H9 (cell line): Measurements from ENCODE around the gene LHFPL6. TPM values are rescaled to one million over a fixed set of nuclear protein-coding genes. Genes with fewer than 3 reads are reported as not detected.

Source experiments
- DNase-seq: peaks from one replicate; pipeline ENCODE4 v3.0.0-alpha.2; 2017
- H2AFZ ChIP-seq: one replicate; pipeline ENCODE4 v1.6.1; 2013; ENCODE audit warnings: mild to moderate bottlenecking, low read length, control low read depth, moderate library complexity
- H2AK5ac ChIP-seq: 2 replicates; pipeline ENCODE4 v1.6.1; 2013; ENCODE audit warnings: low read length, control low read depth, mixed read lengths; ENCODE audit not compliant: insufficient read length
- H2BK120ac ChIP-seq: one replicate; pipeline ENCODE4 v1.6.1; 2013; ENCODE audit warnings: low read depth, mild to moderate bottlenecking, low read length, control low read depth, inconsistent platforms; ENCODE audit not compliant: poor library complexity, severe bottlenecking
- H2BK12ac ChIP-seq: 2 replicates; pipeline ENCODE4 v1.6.1; 2013; ENCODE audit warnings: low read length, control low read depth, mixed read lengths, low read depth; ENCODE audit not compliant: insufficient read length
- H2BK15ac ChIP-seq: 2 replicates; pipeline ENCODE4 v1.6.1; 2013; ENCODE audit warnings: low read depth, low read length, control low read depth
- H2BK20ac ChIP-seq: one replicate; pipeline ENCODE4 v1.6.1; 2013; ENCODE audit warnings: low read depth, mild to moderate bottlenecking, low read length, control low read depth, inconsistent platforms; ENCODE audit not compliant: poor library complexity, severe bottlenecking
- H2BK5ac ChIP-seq: 2 replicates; pipeline ENCODE4 v1.6.1; 2013; ENCODE audit warnings: low read length, control low read depth, mixed read lengths; ENCODE audit not compliant: insufficient read length
- H3K14ac ChIP-seq: 2 replicates; pipeline ENCODE4 v1.6.1; 2013; ENCODE audit warnings: low read length, control low read depth; ENCODE audit not compliant: insufficient read depth
- H3K18ac ChIP-seq: 2 replicates; pipeline ENCODE4 v1.6.1; 2013; ENCODE audit warnings: low read depth, mild to moderate bottlenecking, mixed read lengths, low read length, control low read depth; ENCODE audit not compliant: insufficient read length
- H3K23ac ChIP-seq: 2 replicates; pipeline ENCODE4 v1.6.1; 2013; ENCODE audit warnings: low read length, control low read depth, mixed read lengths, low read depth; ENCODE audit not compliant: insufficient read length
- H3K23me2 ChIP-seq: 2 replicates; pipeline ENCODE4 v1.6.1; 2013; ENCODE audit warnings: low read depth, mild to moderate bottlenecking, mixed read lengths, low read length, control low read depth; ENCODE audit not compliant: insufficient read length, poor library complexity, severe bottlenecking
- H3K27ac ChIP-seq: 2 replicates; pipeline ENCODE4 v1.5.1; 2013; ENCODE audit warnings: low read length, control low read depth, mixed read lengths, low read depth; ENCODE audit not compliant: insufficient read length
- H3K27me3 ChIP-seq: 2 replicates; pipeline ENCODE4 v1.6.1; 2013; ENCODE audit warnings: low read length, control low read depth, inconsistent platforms; ENCODE audit not compliant: insufficient read depth
- H3K4ac ChIP-seq: 2 replicates; pipeline ENCODE4 v1.6.1; 2013; ENCODE audit warnings: low read depth, mild to moderate bottlenecking, control low read depth, inconsistent platforms, low read length, moderate library complexity
- H3K4me1 ChIP-seq: 2 replicates; pipeline ENCODE4 v1.6.1; 2013; ENCODE audit warnings: low read length, control low read depth, inconsistent platforms; ENCODE audit not compliant: insufficient read depth
- H3K4me2 ChIP-seq: 2 replicates; pipeline ENCODE4 v1.6.1; 2013; ENCODE audit warnings: low read length, control low read depth, mixed read lengths; ENCODE audit not compliant: insufficient read length, insufficient read depth
- H3K56ac ChIP-seq: 2 replicates; pipeline ENCODE4 v1.6.1; 2013; ENCODE audit warnings: low read depth, mild to moderate bottlenecking, mixed read lengths, low read length, control low read depth; ENCODE audit not compliant: insufficient read length
- H3K79me1 ChIP-seq: 2 replicates; pipeline ENCODE4 v1.6.1; 2013; ENCODE audit warnings: low read depth, mild to moderate bottlenecking, moderate library complexity, low read length, control low read depth, inconsistent platforms; ENCODE audit not compliant: insufficient read depth, poor library complexity, severe bottlenecking
- H3K79me2 ChIP-seq: 2 replicates; pipeline ENCODE4 v1.6.1; 2013; ENCODE audit warnings: low read length, control low read depth, inconsistent platforms; ENCODE audit not compliant: insufficient read depth
- H3K9ac ChIP-seq: 2 replicates; pipeline ENCODE4 v1.6.1; 2013; ENCODE audit warnings: low read length, control low read depth, mixed read lengths; ENCODE audit not compliant: insufficient read length; ENCODE audit errors: extremely low read depth
- H3K9me3 ChIP-seq: one replicate; pipeline ENCODE4 v1.6.1; 2013; ENCODE audit warnings: low read depth, low read length, inconsistent platforms; ENCODE audit not compliant: control insufficient read depth
- H3T11ph ChIP-seq: one replicate; pipeline ENCODE4 v1.6.1; 2013; ENCODE audit warnings: mild to moderate bottlenecking, low read length, control low read depth, inconsistent platforms
- H4K20me1 ChIP-seq: one replicate; pipeline ENCODE4 v1.6.1; 2013; ENCODE audit not compliant: control insufficient read depth, insufficient read length, insufficient read depth
- H4K5ac ChIP-seq: 2 replicates; pipeline ENCODE4 v1.6.1; 2013; ENCODE audit warnings: low read depth, mild to moderate bottlenecking, mixed read lengths, low read length, control low read depth; ENCODE audit not compliant: insufficient read length
- H4K8ac ChIP-seq: replicated peaks from 2 replicates; pipeline ENCODE4 v1.6.1; 2013; ENCODE audit warnings: low read length, control low read depth, mixed read lengths, low read depth; ENCODE audit not compliant: insufficient read length
- H4K91ac ChIP-seq: 2 replicates; pipeline ENCODE4 v1.6.1; 2013; ENCODE audit warnings: low read depth, mild to moderate bottlenecking, moderate library complexity, mixed read lengths, low read length, control low read depth; ENCODE audit not compliant: insufficient read length
- H3K27ac Mint-ChIP-seq, 3 experiments: 2 replicates in 2 of 3; 3 replicates in 1 of 3; pipeline ENCODE4 v1.8.0; 2020 to 2021; ENCODE audit warnings: mixed read lengths in 3 of 3, mild to moderate bottlenecking in 1 of 3, moderate library complexity in 1 of 3
- H3K27me3 Mint-ChIP-seq: 2 replicates; pipeline ENCODE4 v1.8.0; 2021; ENCODE audit warnings: low read depth, mild to moderate bottlenecking, moderate library complexity, mixed read lengths
- H3K36me3 Mint-ChIP-seq, 3 experiments: 2 replicates in 2 of 3; 3 replicates in 1 of 3; pipeline ENCODE4 v1.8.0; 2020 to 2021; ENCODE audit warnings: low read depth in 3 of 3, mixed read lengths in 3 of 3; ENCODE audit not compliant: insufficient read depth in 1 of 3
- H3K4me1 Mint-ChIP-seq, 2 experiments: 2 replicates each; pipeline ENCODE4 v1.8.0; 2020; ENCODE audit warnings: mixed read lengths in 2 of 2
- H3K4me3 Mint-ChIP-seq, 2 experiments: 2 replicates in 1 of 2; 3 replicates in 1 of 2; pipeline ENCODE4 v1.8.0; 2020 to 2021; ENCODE audit warnings: mild to moderate bottlenecking in 2 of 2, mixed read lengths in 2 of 2, moderate library complexity in 1 of 2
- H3K9me3 Mint-ChIP-seq, 2 experiments: 2 replicates in 1 of 2; 3 replicates in 1 of 2; pipeline ENCODE4 v1.8.0; 2020; ENCODE audit warnings: mild to moderate bottlenecking in 2 of 2, mixed read lengths in 2 of 2, moderate library complexity in 1 of 2
- CTCF ChIP-seq: fragments of 200-600 bp; sonication (generic); conservative IDR thresholded peaks from 3 replicates; pipeline ENCODE4 v1.8.0; 2021; ENCODE audit warnings: antibody characterized with exemption, mild to moderate bottlenecking
- WGBS: extraction: QIAGEN DNeasy Blood & Tissue Kit; methylation state at CpG from one replicate; pipeline ENCODE4 v1.1.7; 2013; ENCODE audit warnings: missing lambda C conversion rate, low lambda C conversion rate, mixed read lengths; ENCODE audit not compliant: insufficient read length; ENCODE audit errors: extremely low coverage; 5-methylcytosine and 5-hydroxymethylcytosine counted together
- total RNA-seq: library from RNA; stranded (reverse); gene quantifications from 2 replicates; pipeline ENCODE4 v1.2.1, GENCODE V29; 2021

The LHFPL6 gene
- total RNA-seq, 1 experiment from 2014 or later, result 3.5 TPM

DNA sequence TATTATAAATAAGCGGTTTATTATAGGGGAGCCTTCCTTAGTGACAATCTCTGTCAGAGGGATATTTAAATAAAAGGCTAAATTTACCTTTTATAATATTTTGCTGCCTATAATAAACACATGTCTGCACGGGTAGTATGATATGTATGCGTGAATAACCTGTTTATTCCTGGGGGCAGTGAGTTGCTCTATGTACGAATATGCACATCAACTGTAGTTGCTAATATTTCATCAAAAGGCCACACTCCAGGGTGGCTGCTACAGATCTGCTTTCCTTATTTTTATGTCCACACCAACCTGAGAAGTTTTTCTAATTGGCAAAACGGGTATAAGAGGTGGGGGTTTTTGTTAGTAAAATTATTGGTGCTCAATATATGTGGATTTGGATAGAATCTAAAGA is 192.0 kb downstream of the LHFPL6 start:
- H3K18ac ChIP-seq, result no peak overlapping the region
- H3K4me1 ChIP-seq, result peaks cover 6% of the 10 kb centered on the region; the same call in 1 of the 2 replicates
- no peak overlapping the region for H2AK5ac ChIP-seq
- no peaks in the 10 kb centered on the region for H4K20me1 ChIP-seq
- no peak overlapping the region for H3T11ph ChIP-seq
- H2BK120ac ChIP-seq, result no peak overlapping the region
- no peak overlapping the region for H3K4me3 Mint-ChIP-seq
- H3K9ac ChIP-seq, result no peak overlapping the region
- H3K4me1 Mint-ChIP-seq, result peaks cover 43 to 51% of the 10 kb centered on the region in 2 experiments
- no peak overlapping the region for H2BK12ac ChIP-seq
- H4K5ac ChIP-seq, result no peak overlapping the region
- H3K9me3 ChIP-seq, result no peaks in the 10 kb centered on the region
- no CpG with 5 or more reads among the region's 5 CpGs for WGBS
- H4K91ac ChIP-seq, result no peak overlapping the region
- H3K4ac ChIP-seq, result no peak overlapping the region
- no peak for DNase-seq
- H2BK5ac ChIP-seq, result no peak overlapping the region
- H3K27me3 ChIP-seq, result no peaks in the 10 kb centered on the region
- H3K27ac ChIP-seq, result no peak overlapping the region
- H3K14ac ChIP-seq, result no peak overlapping the region
- H2AFZ ChIP-seq, result no peak overlapping the region
- H3K23ac ChIP-seq, result no peak overlapping the region
- H2BK15ac ChIP-seq, result no peak overlapping the region
- no peak overlapping the region for H3K56ac ChIP-seq
- H3K4me2 ChIP-seq, result no peak overlapping the region
- no peak overlapping the region for H3K27ac Mint-ChIP-seq
- H3K79me1 ChIP-seq, result no peaks in the 10 kb centered on the region
- no peaks in the 10 kb centered on the region for H3K36me3 Mint-ChIP-seq
- TF ChIP-seq CTCF, result no peak
- H3K27me3 Mint-ChIP-seq, result peaks cover 3% of the 10 kb centered on the region; the same call in 1 of the 2 replicates
- no peaks in the 10 kb centered on the region; a peak in 1 of 5 replicates for H3K9me3 Mint-ChIP-seq
- H2BK20ac ChIP-seq, result no peak overlapping the region
- no peak overlapping the region for H4K8ac ChIP-seq
- H3K23me2 ChIP-seq, result no peaks in the 10 kb centered on the region
- H3K79me2 ChIP-seq, result no peaks in the 10 kb centered on the region
